ENCODE data around the gene CHRNA4. TPM values are rescaled to one million over a fixed set of nuclear protein-coding genes. Genes with fewer than 3 reads are reported as not detected.

CHRNA4 gene
- total RNA-seq, 1 donor from 2014 or later = 0.38 TPM

- Histone ChIP-seq H3K27ac (replicated peaks) (no peak overlapping the region), H3K9me3 (replicated peaks) (no peaks in the 10 kb centered on the region), H3K36me3 (no peaks in the 10 kb centered on the region), H3K27me3 (ENCODE audit: low read depth) (peaks cover 34% of the 10 kb centered on the region), H3K4me1 (peaks cover 35% of the 10 kb centered on the region), H3K4me3 (no peak overlapping the region)
- DNase-seq = no peak
- TF ChIP-seq CTCF (IDR thresholded peaks at IDR 0.05; ENCODE audit: borderline replicate concordance) = no peak
- intact Hi-C loops (cut with micrococcal nuclease) = no loop called here
Measured at GRCh38 chr20:63350196-63350595, 11.0 kb downstream of the CHRNA4 start.

- peaks cover 40% of the 10 kb centered on the region for H3K4me1 ChIP-seq
- no peaks in the 10 kb centered on the region for H3K9me3 ChIP-seq (replicated peaks)
- no peak for TF ChIP-seq CTCF (IDR thresholded peaks at IDR 0.05; ENCODE audit: borderline replicate concordance)
- no peak overlapping the region for H3K27ac ChIP-seq (replicated peaks)
- DNase-seq = no peak
- peaks cover 31% of the 10 kb centered on the region for H3K27me3 ChIP-seq (ENCODE audit: low read depth)
- intact Hi-C loops (cut with micrococcal nuclease) = no loop called here
- H3K4me3 ChIP-seq = no peak overlapping the region
- no peaks in the 10 kb centered on the region for H3K36me3 ChIP-seq
Measured at GRCh38 chr20:63349516-63349895, 11.6 kb downstream of the CHRNA4 start.

GRCh38 chr20:63348828-63349515, 12.2 kb downstream of the CHRNA4 start:
- Histone ChIP-seq H3K4me1 (peaks cover 42% of the 10 kb centered on the region), H3K36me3 (no peaks in the 10 kb centered on the region), H3K9me3 (replicated peaks) (no peaks in the 10 kb centered on the region), H3K27ac (replicated peaks) (no peak overlapping the region), H3K27me3 (ENCODE audit: low read depth) (peaks cover 34% of the 10 kb centered on the region), H3K4me3 (no peak overlapping the region)
- TF ChIP-seq CTCF (IDR thresholded peaks at IDR 0.05; ENCODE audit: borderline replicate concordance) = no peak
- DNase-seq = no peak
- intact Hi-C loops (cut with micrococcal nuclease) = no loop called here

- no peak overlapping the region for H3K4me3 ChIP-seq
- TF ChIP-seq CTCF (IDR thresholded peaks at IDR 0.05; ENCODE audit: borderline replicate concordance) = no peak
- H3K36me3 ChIP-seq = no peaks in the 10 kb centered on the region
- DNase-seq = no peak
- peaks cover 38% of the 10 kb centered on the region for H3K27me3 ChIP-seq (ENCODE audit: low read depth)
- no peak overlapping the region for H3K27ac ChIP-seq (replicated peaks)
- peaks cover 45% of the 10 kb centered on the region for H3K4me1 ChIP-seq
- intact Hi-C loops (cut with micrococcal nuclease) = no loop called here
- no peaks in the 10 kb centered on the region for H3K9me3 ChIP-seq (replicated peaks)
Measured at GRCh38 chr20:63347950-63348827, 13.0 kb downstream of the CHRNA4 start.

- Histone ChIP-seq H3K27me3 (ENCODE audit: low read depth) (peaks cover 41% of the 10 kb centered on the region), H3K4me1 (peaks cover 35% of the 10 kb centered on the region), H3K9me3 (replicated peaks) (no peaks in the 10 kb centered on the region), H3K36me3 (no peaks in the 10 kb centered on the region), H3K4me3 (no peak overlapping the region), H3K27ac (replicated peaks) (no peak overlapping the region)
- intact Hi-C loops (cut with micrococcal nuclease) = no loop called here
- no peak for DNase-seq
- TF ChIP-seq CTCF (IDR thresholded peaks at IDR 0.05; ENCODE audit: borderline replicate concordance) = no peak
Measured at GRCh38 chr20:63347081-63347741, 13.9 kb downstream of the CHRNA4 start.
